GM18951 (cell line): ENCODE results near the gene AQP5.

ENCODE experiments used
- POLR2A ChIP-seq: IDR thresholded peaks from 4 replicates; pipeline ENCODE4 v1.6.1; 2011; ENCODE audit warnings: mild to moderate bottlenecking; ENCODE audit not compliant: insufficient read length, insufficient read depth; ENCODE audit errors: extremely low read depth
- in situ Hi-C: fragments of 300-500 bp; cut with MboI; formaldehyde crosslinking; loops from one replicate; pipeline ENCODE4 v1.12.0; 2022; ENCODE audit warnings: low sequenced_read_pairs, mixed read lengths, inconsistent platforms; ENCODE audit not compliant: unreplicated experiment

The AQP5 gene

DNA sequence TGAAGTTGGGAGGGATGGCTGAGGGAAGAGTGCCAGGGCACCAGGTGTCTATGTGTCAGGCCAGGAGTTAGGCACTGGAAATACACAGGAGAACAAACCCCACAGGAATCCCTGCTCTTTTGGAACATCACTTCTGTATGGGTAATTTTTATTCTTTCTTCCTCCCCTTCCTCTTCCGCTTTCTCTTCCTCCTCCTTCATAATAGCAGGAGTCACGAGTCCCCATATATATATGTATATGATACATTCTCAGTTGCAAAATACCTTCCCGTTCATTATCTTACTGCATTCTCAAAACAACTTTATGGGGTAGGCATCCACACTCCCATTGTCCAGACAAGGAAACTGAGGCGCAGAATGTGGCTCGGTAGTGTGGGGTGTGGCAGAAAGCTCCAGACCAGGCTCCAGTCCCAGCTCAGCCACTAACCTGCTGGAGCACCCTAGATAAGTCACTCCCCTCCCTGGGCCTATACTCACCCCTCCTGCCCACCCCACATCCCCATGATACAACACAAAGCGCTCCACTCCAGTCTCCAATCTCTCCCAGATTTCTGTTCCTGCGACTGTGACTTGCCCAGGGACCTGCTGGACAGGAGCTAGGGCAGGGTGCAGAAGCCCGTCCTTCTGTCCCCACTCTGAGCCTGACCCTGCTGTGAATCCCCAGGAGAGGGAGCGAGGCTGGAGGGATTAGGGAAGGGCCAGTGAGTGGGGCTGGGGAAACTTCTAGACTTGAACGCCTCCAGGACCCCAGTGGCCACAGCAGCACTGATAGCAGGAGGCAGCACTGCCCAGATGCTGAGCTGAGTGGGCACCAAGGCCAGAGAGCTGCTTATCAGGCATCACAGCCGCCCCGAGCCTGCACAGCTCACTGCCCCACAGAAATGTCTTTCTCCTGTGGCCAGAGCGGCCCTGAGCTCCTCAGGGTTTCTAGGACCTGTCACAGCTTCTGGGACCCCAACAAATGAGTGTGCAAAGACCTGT is 12.5 kb upstream of the AQP5 start:
- in situ Hi-C loops: no loop called here
- no peak for TF ChIP-seq POLR2A

DNA sequence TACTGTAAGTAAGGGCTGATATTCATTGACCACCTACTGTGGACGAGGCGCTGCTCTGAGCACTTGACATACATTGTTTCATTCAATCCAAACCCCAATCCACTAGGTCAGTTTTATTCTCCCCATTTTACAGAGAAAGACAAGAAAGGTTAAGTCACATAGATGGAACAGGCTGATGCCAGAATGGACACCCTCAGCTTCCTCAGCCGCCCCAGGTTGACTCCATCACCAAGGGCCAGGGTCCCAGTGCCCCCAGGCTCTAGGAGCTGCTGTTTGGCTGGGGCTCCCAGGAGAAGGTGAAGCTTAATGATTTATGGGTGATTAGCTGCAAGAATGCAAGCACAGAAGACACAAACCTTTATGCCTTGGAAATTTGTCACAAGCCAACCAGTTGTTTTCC is 11.8 kb upstream of the AQP5 start:
- in situ Hi-C loops: no loop called here
- TF ChIP-seq POLR2A: no peak

- TF ChIP-seq POLR2A: no peak
- in situ Hi-C loops: no loop called here
Observed at GRCh38 chr12:49950273-49951251, 11.1 kb upstream of the AQP5 start, which contains the start of gene AQP2. Gene AQP2, plus strand, starts transcription at chr12:49950737. Its CDS starts 94 bp downstream, at chr12:49950831.

- TF ChIP-seq POLR2A: no peak
- in situ Hi-C loops: no loop called here
Observed at GRCh38 chr12:49951411-49952240, 10.0 kb upstream of the AQP5 start.

- no peak for TF ChIP-seq POLR2A
- in situ Hi-C loops: no loop called here
Observed at GRCh38 chr12:49952391-49953055, 9.1 kb upstream of the AQP5 start.

DNA sequence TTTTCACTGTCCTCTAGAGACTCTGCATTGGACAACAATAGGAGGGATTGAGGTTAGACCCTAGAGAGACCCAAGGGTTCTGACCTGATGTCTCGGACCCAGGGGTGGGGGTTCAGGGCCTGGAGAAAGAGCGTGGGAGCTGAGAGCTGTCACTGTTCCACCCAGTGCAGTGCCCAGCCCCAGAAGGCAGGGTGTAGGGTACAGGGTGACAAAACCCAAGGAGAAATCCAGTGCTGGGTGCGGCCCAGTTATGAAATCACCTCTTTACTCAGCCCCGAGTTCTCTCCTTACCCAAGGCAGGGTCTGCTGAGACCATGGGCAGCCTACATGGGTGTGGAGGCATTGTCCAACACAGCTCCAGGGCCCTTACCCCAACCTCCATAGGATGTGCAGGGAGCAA is 8.5 kb upstream of the AQP5 start:
- in situ Hi-C loops: no loop called here
- no peak for TF ChIP-seq POLR2A

GRCh38 chr12:49953961-49954846 is 7.5 kb upstream of the AQP5 start:
- TF ChIP-seq POLR2A: no peak
- in situ Hi-C loops: no loop called here

DNA sequence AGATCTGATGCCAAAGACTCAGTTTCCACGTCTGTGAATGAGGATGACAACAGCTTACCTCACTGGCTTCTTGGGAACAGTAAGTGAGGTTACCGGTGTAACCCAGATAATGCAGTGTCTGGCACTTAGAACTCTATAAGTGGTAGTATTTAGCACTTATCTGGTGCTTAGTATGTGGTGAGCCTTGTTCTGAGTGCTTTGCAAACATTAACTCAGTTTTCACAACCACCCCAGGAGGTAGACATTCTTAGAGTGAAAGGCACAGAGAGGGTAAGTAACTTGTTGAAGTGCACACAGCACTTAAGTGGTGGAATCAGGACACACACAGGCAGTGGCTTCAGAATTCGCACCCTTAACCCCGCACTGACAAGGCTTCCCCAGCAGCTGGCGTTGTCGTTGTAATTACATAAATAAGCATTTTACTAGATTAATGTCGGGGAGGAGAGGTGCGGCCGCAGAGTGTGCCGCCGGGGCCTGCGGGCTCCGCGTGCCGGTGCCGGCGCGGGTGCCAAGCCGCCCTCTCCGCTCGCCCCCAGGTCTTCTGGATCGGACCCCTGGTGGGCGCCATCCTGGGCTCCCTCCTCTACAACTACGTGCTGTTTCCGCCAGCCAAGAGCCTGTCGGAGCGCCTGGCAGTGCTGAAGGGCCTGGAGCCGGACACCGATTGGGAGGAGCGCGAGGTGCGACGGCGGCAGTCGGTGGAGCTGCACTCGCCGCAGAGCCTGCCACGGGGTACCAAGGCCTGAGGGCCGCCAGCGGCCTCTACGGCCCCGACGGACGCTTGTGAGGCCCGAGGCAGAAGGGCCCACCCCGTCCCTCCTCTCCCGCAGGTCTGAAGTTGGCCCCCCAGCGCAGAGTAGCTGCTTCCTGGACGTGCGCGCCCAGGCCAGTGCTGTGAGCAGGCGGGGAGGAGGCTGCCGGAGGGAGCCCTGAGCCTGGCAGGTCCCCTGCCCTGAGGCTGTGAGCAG is 6.5 kb upstream of the AQP5 start:
- in situ Hi-C loops: no loop called here
- TF ChIP-seq POLR2A: no peak

DNA sequence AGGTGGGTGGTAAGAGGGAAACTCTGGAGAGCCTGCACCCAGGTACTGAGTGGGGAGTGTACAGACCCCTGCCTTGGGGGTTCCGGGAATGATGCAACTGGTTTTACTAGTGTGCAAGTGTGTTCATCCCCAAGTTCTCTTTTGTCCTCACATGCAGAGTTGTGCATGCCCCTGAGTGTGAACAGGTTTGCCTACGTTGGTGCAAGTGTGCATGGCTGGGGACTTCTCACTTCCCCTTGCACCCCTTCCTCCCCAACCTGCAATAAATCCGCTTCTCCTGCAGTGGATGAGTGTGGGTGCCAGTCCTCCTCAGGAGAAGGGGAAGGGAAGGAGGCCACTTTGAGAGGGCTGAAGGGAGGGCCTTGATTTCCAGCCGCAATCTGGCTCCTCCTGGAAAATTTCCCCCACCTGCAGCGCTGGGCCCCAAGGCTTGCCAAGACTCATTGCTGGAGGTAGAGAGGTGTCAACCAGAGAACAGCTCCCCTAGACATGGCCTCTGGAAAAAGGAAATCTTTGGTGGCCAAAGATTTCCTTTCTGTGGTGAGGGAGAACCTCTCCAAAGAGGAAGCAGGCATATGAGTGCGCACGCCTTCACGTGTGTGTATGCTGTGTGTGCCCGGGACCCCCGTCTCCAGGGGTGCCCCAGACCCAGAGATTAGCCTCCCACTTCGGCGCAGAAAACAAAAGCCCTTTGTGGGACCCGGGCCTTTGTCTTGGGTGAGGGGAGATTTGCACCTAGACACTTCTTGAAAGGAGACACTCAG is 5.6 kb upstream of the AQP5 start:
- no peak for TF ChIP-seq POLR2A
- in situ Hi-C loops: no loop called here

DNA sequence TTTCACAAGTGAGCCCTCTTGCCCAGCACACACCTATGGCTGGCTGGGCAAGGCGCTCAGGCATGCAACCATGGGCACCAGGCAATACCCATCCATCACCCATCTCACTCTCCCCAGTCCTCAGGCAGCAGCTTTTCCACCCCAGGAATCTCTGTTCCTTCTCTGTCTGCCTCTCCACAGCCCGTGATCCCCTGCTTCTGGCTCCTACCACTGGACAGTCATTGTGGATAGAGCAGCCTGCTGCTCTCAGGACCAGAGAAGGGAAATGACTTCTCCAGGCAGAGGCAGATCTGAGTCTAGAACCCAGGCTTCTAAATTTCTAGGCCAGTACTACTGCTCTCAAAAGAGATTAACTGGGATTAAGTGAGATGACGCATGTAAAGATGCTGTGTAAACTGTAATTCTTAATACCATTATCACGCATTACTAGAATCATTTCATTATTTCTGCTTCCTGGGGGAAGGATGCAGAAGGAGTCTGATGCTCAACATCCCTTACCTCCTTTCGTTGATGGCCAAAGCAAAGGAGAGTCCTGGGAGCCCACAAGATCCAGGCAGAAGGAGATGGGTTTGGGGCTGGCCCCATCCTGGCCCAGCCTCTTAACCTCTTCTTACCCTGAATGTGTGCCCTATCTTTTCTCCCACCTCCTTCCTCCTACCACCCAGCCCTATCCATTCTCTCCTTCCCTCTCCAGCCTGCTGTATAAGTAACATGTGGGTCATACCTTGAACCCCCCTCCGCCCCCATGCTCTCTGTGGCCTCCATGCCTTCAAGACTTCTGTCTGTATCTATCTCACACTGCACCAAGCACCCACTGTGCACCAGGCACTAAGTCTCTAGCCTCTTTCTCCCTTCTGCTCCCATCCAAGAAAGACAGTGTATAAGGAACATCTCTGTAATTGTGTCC is 4.8 kb upstream of the AQP5 start:
- in situ Hi-C loops: no loop called here
- no peak for TF ChIP-seq POLR2A
